GM12873 (cell line): Measurements from ENCODE around the gene MMGT1.

Source experiments
- CTCF ChIP-seq: IDR thresholded peaks from 2 replicates; pipeline ENCODE4 v1.5.1; 2012; ENCODE audit warnings: low read depth, mild to moderate bottlenecking, moderate library complexity, low read length, control low read depth; ENCODE audit not compliant: insufficient read depth; ENCODE audit errors: missing control alignments

Gene MMGT1

GRCh38 chrX:135927897-135928296 is 45.9 kb downstream of the MMGT1 start:
- TF ChIP-seq CTCF: no peak

- peak; percentile 48 for TF ChIP-seq CTCF
Observed at GRCh38 chrX:135923353-135923752, 50.4 kb downstream of the MMGT1 start.

- TF ChIP-seq CTCF: no peak
Observed at GRCh38 chrX:135914404-135914803, 59.4 kb downstream of the MMGT1 start.
